ENCODE data around the gene PCSK4.

Gene PCSK4

DNA sequence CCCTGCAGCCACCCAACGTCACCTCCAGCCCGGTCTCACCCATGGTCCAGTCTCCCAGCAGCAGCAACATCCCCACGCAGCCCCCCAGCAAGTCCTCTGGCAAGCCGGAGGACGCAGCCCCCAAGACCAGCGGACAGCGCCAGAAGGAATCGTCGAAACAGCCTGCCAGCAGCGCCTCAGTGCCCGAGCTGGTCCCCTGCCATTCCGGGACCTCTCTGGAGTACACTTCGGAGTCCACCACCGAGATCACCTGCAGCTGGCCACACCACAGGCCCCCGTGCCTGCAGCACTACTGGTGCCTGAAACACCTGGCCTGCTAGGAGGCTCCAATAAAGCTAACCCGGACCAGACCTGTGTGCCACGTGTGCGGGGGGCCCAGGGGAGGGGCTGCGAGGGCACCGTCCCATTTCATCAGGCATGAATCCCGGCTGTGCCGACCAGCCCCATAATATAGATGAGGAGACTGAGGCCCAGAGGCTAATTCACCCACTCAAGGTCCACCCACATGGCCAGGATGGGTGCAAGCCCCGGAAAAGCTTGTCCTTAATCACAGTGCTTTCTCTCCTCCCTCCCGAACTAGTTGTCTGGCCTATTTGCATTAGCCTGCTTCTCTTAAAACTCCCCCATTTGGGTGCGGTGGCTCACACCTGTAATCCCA, 7.6 kb upstream of the PCSK4 start:
- TF ChIP-seq POLR2A (IDR thresholded peaks at IDR 0.05; ENCODE audit: low read depth, low read length): no peak
- TF ChIP-seq POLR2AphosphoS5 (IDR thresholded peaks at IDR 0.05; ENCODE audit: low read depth, low read length): no peak
- no peak for TF ChIP-seq TAF1 (IDR thresholded peaks at IDR 0.05; ENCODE audit: borderline replicate concordance, low read depth, low read length)
- DNase-seq (ENCODE audit: insufficient read length) (no peak), FAIRE-seq (no peak)

- TF ChIP-seq POLR2A (IDR thresholded peaks at IDR 0.05; ENCODE audit: low read depth, low read length) (no peak), POLR2AphosphoS5 (IDR thresholded peaks at IDR 0.05; ENCODE audit: low read depth, low read length) (no peak), TAF1 (IDR thresholded peaks at IDR 0.05; ENCODE audit: borderline replicate concordance, low read depth, low read length) (no peak)
- FAIRE-seq (no peak), DNase-seq (ENCODE audit: insufficient read length) (no peak)
Measured at GRCh38 chr19:1496714-1497577, 6.8 kb upstream of the PCSK4 start.

- TF ChIP-seq POLR2A (IDR thresholded peaks at IDR 0.05; ENCODE audit: low read depth, low read length) (no peak), POLR2AphosphoS5 (IDR thresholded peaks at IDR 0.05; ENCODE audit: low read depth, low read length) (no peak)
- FAIRE-seq (no peak), DNase-seq (ENCODE audit: insufficient read length) (no peak)
Measured at GRCh38 chr19:1495799-1496713, 5.9 kb upstream of the PCSK4 start.

- TF ChIP-seq POLR2A (IDR thresholded peaks at IDR 0.05; ENCODE audit: low read depth, low read length): no peak
- TF ChIP-seq TAF1 (IDR thresholded peaks at IDR 0.05; ENCODE audit: borderline replicate concordance, low read depth, low read length): no peak
- no peak for TF ChIP-seq POLR2AphosphoS5 (IDR thresholded peaks at IDR 0.05; ENCODE audit: low read depth, low read length)
- DNase-seq (ENCODE audit: insufficient read length) (no peak), FAIRE-seq (no peak)
Measured at GRCh38 chr19:1495051-1495798, 5.1 kb upstream of the PCSK4 start.

GRCh38 chr19:1494115-1494815, 4.1 kb upstream of the PCSK4 start:
- TF ChIP-seq TAF1 (IDR thresholded peaks at IDR 0.05; ENCODE audit: borderline replicate concordance, low read depth, low read length) (no peak), POLR2A (IDR thresholded peaks at IDR 0.05; ENCODE audit: low read depth, low read length) (no peak), POLR2AphosphoS5 (IDR thresholded peaks at IDR 0.05; ENCODE audit: low read depth, low read length) (no peak)
- DNase-seq (ENCODE audit: insufficient read length) (no peak), FAIRE-seq (no peak)

GRCh38 chr19:1492474-1493006, 2.4 kb upstream of the PCSK4 start:
- TF ChIP-seq POLR2AphosphoS5 (IDR thresholded peaks at IDR 0.05; ENCODE audit: low read depth, low read length): no peak
- TF ChIP-seq POLR2A (IDR thresholded peaks at IDR 0.05; ENCODE audit: low read depth, low read length): no peak
- no peak for TF ChIP-seq TAF1 (IDR thresholded peaks at IDR 0.05; ENCODE audit: borderline replicate concordance, low read depth, low read length)
- DNase-seq (ENCODE audit: insufficient read length) (no peak), FAIRE-seq (no peak)

- DNase-seq (ENCODE audit: insufficient read length) (no peak), FAIRE-seq (peak; percentile 30)
- TF ChIP-seq POLR2A (IDR thresholded peaks at IDR 0.05; ENCODE audit: low read depth, low read length) (no peak), TAF1 (IDR thresholded peaks at IDR 0.05; ENCODE audit: borderline replicate concordance, low read depth, low read length) (no peak), POLR2AphosphoS5 (IDR thresholded peaks at IDR 0.05; ENCODE audit: low read depth, low read length) (no peak)
Measured at GRCh38 chr19:1491849-1492170, 1.7 kb upstream of the PCSK4 start.

- DNase-seq (ENCODE audit: insufficient read length): no peak
- TF ChIP-seq POLR2A (IDR thresholded peaks at IDR 0.05; ENCODE audit: low read depth, low read length): no peak
- no peak for TF ChIP-seq TAF1 (IDR thresholded peaks at IDR 0.05; ENCODE audit: borderline replicate concordance, low read depth, low read length)
- TF ChIP-seq POLR2AphosphoS5 (IDR thresholded peaks at IDR 0.05; ENCODE audit: low read depth, low read length): no peak
- no peak for FAIRE-seq
Measured at GRCh38 chr19:1491114-1491848, 1.1 kb upstream of the PCSK4 start, which contains the start of gene REEP6. Gene REEP6 (plus strand): TSS chr19:1491181. CDS start chr19:1491270, 89 bp downstream.

DNA sequence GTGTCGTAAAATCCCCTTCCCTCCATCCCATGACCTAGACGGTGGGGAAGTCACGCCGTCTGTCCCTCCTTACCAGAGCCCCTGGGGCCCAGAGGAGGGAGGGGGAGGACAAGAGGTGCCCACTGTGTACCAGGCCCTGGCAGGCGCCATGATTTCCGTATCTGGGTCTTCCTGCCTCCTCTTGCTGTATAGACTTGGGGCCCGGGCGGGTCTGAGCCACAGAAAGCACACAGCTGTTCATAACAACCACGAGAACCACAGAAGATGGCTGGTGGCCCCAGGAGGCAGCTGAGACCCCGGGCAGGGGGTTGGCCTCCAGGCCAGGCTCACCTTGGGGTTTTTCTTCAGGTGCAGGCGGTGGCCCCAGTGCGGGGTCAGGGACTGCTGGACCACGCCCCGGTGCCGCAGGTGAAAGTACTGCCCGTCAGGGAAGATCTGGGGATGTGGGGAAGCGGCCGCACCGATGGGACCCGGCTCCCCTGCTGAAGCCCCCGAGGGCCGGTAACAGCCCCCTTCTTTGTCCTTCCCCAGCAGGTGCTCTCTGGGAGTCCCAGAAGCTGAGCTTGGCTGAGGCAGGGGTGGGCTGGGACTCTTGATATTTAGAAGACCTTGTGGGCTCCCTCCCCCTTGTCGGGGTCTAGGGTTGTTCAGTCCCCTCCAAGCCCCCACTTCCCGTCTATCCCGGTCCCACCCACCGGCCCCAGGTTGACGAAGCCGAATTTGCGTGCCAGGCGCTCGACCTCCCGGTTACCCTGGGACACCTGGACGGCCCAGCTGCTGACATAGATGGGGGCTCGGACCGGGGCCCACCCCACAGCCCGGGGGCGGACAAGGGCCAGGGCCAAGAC, 463 bp downstream of the PCSK4 start:
- TF ChIP-seq TAF1 (IDR thresholded peaks at IDR 0.05; ENCODE audit: borderline replicate concordance, low read depth, low read length) (no peak), POLR2A (IDR thresholded peaks at IDR 0.05; ENCODE audit: low read depth, low read length) (no peak), POLR2AphosphoS5 (IDR thresholded peaks at IDR 0.05; ENCODE audit: low read depth, low read length) (no peak)
- FAIRE-seq: no peak
- no peak for DNase-seq (ENCODE audit: insufficient read length)

All from GM12892 (cell line).